Stimulated activated naive B cell treated with anti-CD40 and anti-IgM and Interleukin-4, amounts not matched to agents 10 μg/mL and 1 μg/mL and 100 μg/mL, for 72 hours (primary cell): ENCODE data around the gene CCL19.

Source experiments
- ATAC-seq, 2 donors: fragments of 150-1000 bp; cut with Tn5 transposase; replicated peaks; 2 replicates each; pipeline ENCODE4 v1.10.0; 2021; ENCODE audit warnings: moderate library complexity in 1 of 2
- DNase-seq: peaks from one replicate; pipeline ENCODE4 v3.0.0; 2021
- H3K27ac Mint-ChIP-seq: one replicate; pipeline ENCODE4 v1.8.0; 2022; ENCODE audit warnings: mild to moderate bottlenecking, mixed read lengths
- H3K27me3 Mint-ChIP-seq, 2 donors: one replicate each; pipeline ENCODE4 v1.8.0; 2022; ENCODE audit warnings: mixed read lengths in 2 of 2
- H3K36me3 Mint-ChIP-seq, 2 donors: one replicate each; pipeline ENCODE4 v1.8.0; 2022; ENCODE audit warnings: mixed read lengths in 2 of 2, mild to moderate bottlenecking in 1 of 2
- H3K4me1 Mint-ChIP-seq, 2 donors: one replicate each; pipeline ENCODE4 v1.8.0; 2022; ENCODE audit warnings: mixed read lengths in 2 of 2, mild to moderate bottlenecking in 1 of 2
- H3K4me3 Mint-ChIP-seq, 2 donors: one replicate each; pipeline ENCODE4 v1.8.0; 2022; ENCODE audit warnings: mild to moderate bottlenecking in 2 of 2, mixed read lengths in 2 of 2, moderate library complexity in 1 of 2
- H3K9me3 Mint-ChIP-seq, 2 donors: one replicate each; pipeline ENCODE4 v1.8.0; 2022; ENCODE audit warnings: mixed read lengths in 2 of 2, mild to moderate bottlenecking in 1 of 2

Gene CCL19

GRCh38 chr9:34686231-34686630, 4.8 kb downstream of the CCL19 start:
- no peaks in the 10 kb centered on the region for H3K9me3 Mint-ChIP-seq
- H3K4me3 Mint-ChIP-seq, result no peak overlapping the region
- no peaks in the 10 kb centered on the region for H3K36me3 Mint-ChIP-seq
- peaks cover 2 to 6% of the 10 kb centered on the region in 2 donors for H3K4me1 Mint-ChIP-seq
- ATAC-seq (no peak), DNase-seq (no peak)
- no peak overlapping the region for H3K27ac Mint-ChIP-seq
- H3K27me3 Mint-ChIP-seq, result peaks cover 5 to 10% of the 10 kb centered on the region in 2 donors

GRCh38 chr9:34685591-34685990, 5.5 kb downstream of the CCL19 start:
- Mint-ChIP-seq H3K9me3 (no peaks in the 10 kb centered on the region), H3K36me3 (peaks cover 0 to 2% of the 10 kb centered on the region in 2 donors), H3K27me3 (peaks cover 5 to 10% of the 10 kb centered on the region in 2 donors), H3K4me1 (peaks cover 0 to 2% of the 10 kb centered on the region in 2 donors), H3K4me3 (no peak overlapping the region), H3K27ac (no peak overlapping the region)
- no peak for ATAC-seq
- DNase-seq, result no peak

GRCh38 chr9:34684816-34685215, 6.3 kb downstream of the CCL19 start:
- DNase-seq (no peak), ATAC-seq (no peak)
- peaks cover 2 to 10% of the 10 kb centered on the region in 2 donors for H3K27me3 Mint-ChIP-seq
- no peak overlapping the region for H3K4me3 Mint-ChIP-seq
- no peak overlapping the region for H3K27ac Mint-ChIP-seq
- H3K4me1 Mint-ChIP-seq, result peaks cover 0 to 2% of the 10 kb centered on the region in 2 donors
- H3K9me3 Mint-ChIP-seq, result no peaks in the 10 kb centered on the region
- peaks cover 0 to 2% of the 10 kb centered on the region in 2 donors for H3K36me3 Mint-ChIP-seq

GRCh38 chr9:34684145-34684544, 6.9 kb downstream of the CCL19 start:
- ATAC-seq (peak in 1 of 2 donors; percentile 65), DNase-seq (no peak)
- no peak overlapping the region for H3K27ac Mint-ChIP-seq
- H3K9me3 Mint-ChIP-seq, result no peaks in the 10 kb centered on the region
- no peak overlapping the region for H3K4me3 Mint-ChIP-seq
- H3K4me1 Mint-ChIP-seq, result peaks cover 0 to 2% of the 10 kb centered on the region in 2 donors
- H3K36me3 Mint-ChIP-seq, result peaks cover 0 to 2% of the 10 kb centered on the region in 2 donors
- H3K27me3 Mint-ChIP-seq, result peaks cover 0 to 9% of the 10 kb centered on the region in 2 donors

- DNase-seq, result no peak
- no peak for ATAC-seq
- peaks cover 0 to 2% of the 10 kb centered on the region in 2 donors for H3K9me3 Mint-ChIP-seq
- H3K36me3 Mint-ChIP-seq, result peaks cover 0 to 2% of the 10 kb centered on the region in 2 donors
- no peak overlapping the region for H3K4me3 Mint-ChIP-seq
- H3K4me1 Mint-ChIP-seq, result no peaks in the 10 kb centered on the region
- H3K27ac Mint-ChIP-seq, result no peak overlapping the region
- peaks cover 0 to 4% of the 10 kb centered on the region in 2 donors for H3K27me3 Mint-ChIP-seq
Measured at GRCh38 chr9:34675869-34676268, 15.2 kb downstream of the CCL19 start.

GRCh38 chr9:34675048-34675714, 15.9 kb downstream of the CCL19 start:
- DNase-seq, result peak; percentile 26
- no peak overlapping the region for H3K27ac Mint-ChIP-seq

GRCh38 chr9:34674440-34674839, 16.6 kb downstream of the CCL19 start:
- ATAC-seq (no peak), DNase-seq (no peak)
- no peak overlapping the region for H3K4me3 Mint-ChIP-seq
- H3K27me3 Mint-ChIP-seq, result peaks cover 0 to 4% of the 10 kb centered on the region in 2 donors
- H3K4me1 Mint-ChIP-seq, result no peaks in the 10 kb centered on the region
- H3K36me3 Mint-ChIP-seq, result peaks cover 2 to 12% of the 10 kb centered on the region in 2 donors
- H3K27ac Mint-ChIP-seq, result no peak overlapping the region
- H3K9me3 Mint-ChIP-seq, result peaks cover 4 to 5% of the 10 kb centered on the region in 2 donors

More at GRCh38 chr9:34675048-34675714, 15.9 kb downstream of the CCL19 start:
- Mint-ChIP-seq H3K4me1 (no peaks in the 10 kb centered on the region), H3K36me3 (peaks cover 0 to 7% of the 10 kb centered on the region in 2 donors), H3K4me3 (no peak overlapping the region), H3K9me3 (peaks cover 0 to 3% of the 10 kb centered on the region in 2 donors), H3K27me3 (peaks cover 0 to 4% of the 10 kb centered on the region in 2 donors)
- peak; percentile 73 to 80 for ATAC-seq

GRCh38 chr9:34671307-34671706, 19.8 kb downstream of the CCL19 start:
- peaks cover 6 to 17% of the 10 kb centered on the region in 2 donors for H3K36me3 Mint-ChIP-seq
- H3K4me3 Mint-ChIP-seq, result no peak overlapping the region
- H3K4me1 Mint-ChIP-seq, result no peaks in the 10 kb centered on the region

GRCh38 chr9:34669809-34670562, 21.1 kb downstream of the CCL19 start:
- Mint-ChIP-seq H3K4me3 (no peak overlapping the region), H3K4me1 (peaks cover 2 to 8% of the 10 kb centered on the region in 2 donors), H3K36me3 (peaks cover 6 to 17% of the 10 kb centered on the region in 2 donors), H3K9me3 (peaks cover 11% of the 10 kb centered on the region in 2 donors), H3K27me3 (peaks cover 0 to 4% of the 10 kb centered on the region in 2 donors), H3K27ac (no peak overlapping the region)
- DNase-seq (no peak), ATAC-seq (no peak)

More at GRCh38 chr9:34671307-34671706, 19.8 kb downstream of the CCL19 start:
- Mint-ChIP-seq H3K9me3 (peaks cover 11% of the 10 kb centered on the region in 2 donors), H3K27me3 (peaks cover 0 to 4% of the 10 kb centered on the region in 2 donors), H3K27ac (no peak overlapping the region)
- no peak for DNase-seq
- no peak for ATAC-seq

- ATAC-seq (peak; percentile 80 to 84), DNase-seq (peak; percentile 79)
- Mint-ChIP-seq H3K27ac (peak overlapping the region; percentile 90), H3K9me3 (peaks cover 9 to 11% of the 10 kb centered on the region in 2 donors), H3K27me3 (no peaks in the 10 kb centered on the region), H3K4me1 (peaks cover 10 to 21% of the 10 kb centered on the region in 2 donors), H3K36me3 (peaks cover 9 to 21% of the 10 kb centered on the region in 2 donors), H3K4me3 (peak overlapping the region; percentile 90 to 93)
Measured at GRCh38 chr9:34665381-34666250, 25.5 kb downstream of the CCL19 start.

GRCh38 chr9:34665067-34665380, 26.1 kb downstream of the CCL19 start:
- DNase-seq (no peak), ATAC-seq (peak; percentile 29 to 31)
- H3K9me3 Mint-ChIP-seq, result peaks cover 9 to 11% of the 10 kb centered on the region in 2 donors

GRCh38 chr9:34664281-34665066, 26.6 kb downstream of the CCL19 start:
- H3K36me3 Mint-ChIP-seq, result peaks cover 10 to 17% of the 10 kb centered on the region in 2 donors
- H3K9me3 Mint-ChIP-seq, result peaks cover 6 to 7% of the 10 kb centered on the region in 2 donors
- ATAC-seq, result peak; percentile 72 to 74
- DNase-seq, result peak; percentile 64
- peak overlapping the region; percentile 90 to 93 for H3K4me3 Mint-ChIP-seq
- no peaks in the 10 kb centered on the region for H3K27me3 Mint-ChIP-seq
- peak overlapping the region; percentile 90 for H3K27ac Mint-ChIP-seq
- peaks cover 10 to 21% of the 10 kb centered on the region in 2 donors for H3K4me1 Mint-ChIP-seq

More at GRCh38 chr9:34665067-34665380, 26.1 kb downstream of the CCL19 start:
- Mint-ChIP-seq H3K36me3 (peaks cover 12 to 21% of the 10 kb centered on the region in 2 donors), H3K4me1 (peaks cover 10 to 21% of the 10 kb centered on the region in 2 donors), H3K4me3 (peak overlapping the region; percentile 90 to 93), H3K27ac (peak overlapping the region; percentile 90), H3K27me3 (no peaks in the 10 kb centered on the region)

- ATAC-seq (no peak), DNase-seq (no peak)
- Mint-ChIP-seq H3K27ac (no peak overlapping the region), H3K4me1 (peaks cover 10 to 21% of the 10 kb centered on the region in 2 donors), H3K9me3 (no peaks in the 10 kb centered on the region), H3K27me3 (no peaks in the 10 kb centered on the region), H3K4me3 (no peak overlapping the region), H3K36me3 (peaks cover 6 to 11% of the 10 kb centered on the region in 2 donors)
Measured at GRCh38 chr9:34663303-34663605, 27.8 kb downstream of the CCL19 start.
